HG03575 (cell line): Measurements from ENCODE around the gene NUDT22.

Source experiments
- ATAC-seq: cut with Tn5 transposase; IDR thresholded peaks from one replicate; pipeline ENCODE4 v1.9.1; 2021; ENCODE audit not compliant: unreplicated experiment, insufficient number of reproducible peaks, low FRiP score; ENCODE audit errors: extremely low read depth

Gene NUDT22

GRCh38 chr11:64224151-64224890, 1.8 kb upstream of the NUDT22 start:
- ATAC-seq = no peak

GRCh38 chr11:64224891-64225607, 1.0 kb upstream of the NUDT22 start:
- ATAC-seq = no peak

DNA sequence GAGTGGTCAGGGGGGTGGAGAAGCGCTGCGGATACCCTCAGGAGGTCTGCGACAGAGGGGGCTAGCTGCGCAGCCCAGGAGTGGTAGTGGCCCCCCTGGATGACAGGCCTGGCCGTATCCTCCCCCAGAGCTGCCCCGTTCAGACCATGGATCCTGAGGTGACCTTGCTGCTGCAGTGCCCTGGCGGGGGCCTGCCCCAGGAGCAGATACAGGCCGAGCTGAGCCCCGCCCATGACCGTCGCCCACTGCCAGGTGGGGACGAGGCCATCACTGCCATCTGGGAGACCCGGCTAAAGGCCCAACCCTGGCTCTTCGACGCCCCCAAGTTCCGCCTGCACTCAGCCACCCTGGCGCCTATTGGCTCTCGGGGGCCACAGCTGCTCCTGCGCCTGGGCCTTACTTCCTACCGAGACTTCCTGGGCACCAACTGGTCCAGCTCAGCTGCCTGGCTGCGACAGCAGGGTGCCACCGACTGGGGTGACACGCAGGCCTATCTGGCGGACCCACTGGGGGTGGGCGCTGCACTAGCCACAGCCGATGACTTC, 505 bp downstream of the NUDT22 start:
- ATAC-seq = no peak

DNA sequence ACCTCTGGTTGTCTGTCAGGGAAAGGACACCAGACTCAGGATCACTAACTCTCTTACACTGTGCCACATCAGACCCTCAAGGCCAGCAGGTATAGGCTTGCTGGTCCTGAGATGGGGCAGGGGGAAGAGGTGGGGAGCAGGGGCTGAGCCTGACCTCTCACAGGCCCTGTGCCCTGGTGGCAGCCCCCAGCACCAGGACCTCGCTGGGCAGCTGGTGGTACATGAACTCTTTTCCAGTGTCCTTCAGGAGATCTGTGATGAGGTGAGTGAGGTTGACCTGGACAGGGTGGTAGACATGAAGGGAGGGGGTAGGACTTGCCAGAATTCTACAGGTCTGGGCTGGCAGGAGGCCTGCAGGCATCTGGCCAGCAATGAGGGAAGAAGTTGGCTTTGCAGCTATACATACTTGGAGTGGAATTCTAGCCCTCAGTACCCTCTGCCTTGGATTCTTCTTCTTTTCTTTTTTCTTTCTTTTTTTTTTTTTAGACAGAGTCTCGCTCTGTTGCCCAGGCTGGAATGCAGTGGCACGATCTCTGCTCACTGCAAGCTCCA, 1.4 kb downstream of the NUDT22 start:
- ATAC-seq = no peak

GRCh38 chr11:64229090-64229743, 3.1 kb downstream of the NUDT22 start:
- ATAC-seq = no peak

DNA sequence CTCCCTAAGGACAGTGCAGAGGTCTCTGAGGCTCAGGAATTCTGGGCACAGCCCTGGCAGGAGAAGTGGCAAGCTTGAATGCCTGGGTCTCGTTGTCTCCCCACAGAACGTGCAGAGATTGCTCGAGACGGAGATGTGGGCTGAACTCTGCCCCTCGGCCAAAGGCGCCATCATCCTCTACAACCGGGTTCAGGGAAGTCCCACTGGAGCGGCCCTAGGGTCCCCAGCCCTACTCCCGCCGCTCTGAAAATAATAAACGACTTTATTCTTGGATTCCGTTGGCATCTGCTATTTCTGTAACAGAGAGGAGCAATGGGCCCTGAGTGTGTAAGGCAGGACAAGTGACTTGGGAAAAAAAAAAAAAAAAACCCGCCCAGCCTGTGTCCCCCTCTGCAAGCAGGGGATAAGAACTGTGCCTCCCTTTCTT, 3.7 kb downstream of the NUDT22 start:
- no peak for ATAC-seq

DNA sequence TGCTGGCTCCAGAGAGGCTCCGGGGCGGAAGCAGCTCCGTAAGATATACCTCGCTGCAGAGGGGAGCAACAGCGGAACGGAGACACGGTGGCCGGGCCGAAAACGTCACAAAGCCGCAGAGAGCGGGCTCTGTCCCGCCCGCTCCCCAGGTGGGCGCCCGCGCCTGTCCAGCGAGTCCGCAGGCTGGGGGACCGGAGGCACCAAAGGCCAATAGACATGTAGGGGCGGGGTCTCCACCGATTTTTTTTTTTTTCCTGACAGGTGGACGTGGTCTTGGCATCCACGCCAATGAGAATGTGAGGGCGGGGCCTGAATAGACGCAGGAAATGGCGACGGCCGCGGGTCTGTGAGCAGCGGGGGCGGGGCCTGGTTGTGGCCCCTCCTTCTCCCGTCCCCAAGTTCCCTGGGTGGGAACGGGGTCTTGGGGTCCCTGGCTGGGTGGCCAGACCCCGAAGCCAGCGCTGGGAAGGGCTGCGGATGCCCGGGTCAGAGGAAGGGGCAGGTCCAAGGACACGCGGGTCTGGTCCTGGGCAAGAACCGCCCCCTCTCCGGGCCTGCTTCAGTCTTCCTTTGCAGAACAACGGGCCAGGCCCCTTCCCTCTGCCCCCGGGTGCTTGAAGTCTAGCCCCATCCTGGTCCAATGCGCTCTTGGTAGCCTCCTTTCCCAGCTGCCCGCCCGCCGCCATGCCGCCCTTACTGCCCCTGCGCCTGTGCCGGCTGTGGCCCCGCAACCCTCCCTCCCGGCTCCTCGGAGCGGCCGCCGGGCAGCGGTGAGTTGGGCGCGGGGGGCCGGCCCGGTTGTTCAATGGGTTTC, 4.3 kb downstream of the NUDT22 start, which contains the start of gene DNAJC4:
DNAJC4 (plus strand) TSS at position 378 of the 814 bp plus-strand sequence; CDS start at position 685, 307 bp downstream.
- ATAC-seq = no peak

- no peak for ATAC-seq
These were observed 4.9 kb downstream of the NUDT22 start for GRCh38 chr11:64230985-64231365.

- no peak for ATAC-seq
These were observed 5.5 kb downstream of the NUDT22 start for GRCh38 chr11:64231546-64231945.

- no peak for ATAC-seq
These were observed 6.3 kb downstream of the NUDT22 start for GRCh38 chr11:64232182-64232966.

- no peak for ATAC-seq
These were observed 6.9 kb downstream of the NUDT22 start for GRCh38 chr11:64232967-64233315.

- no peak for ATAC-seq
These were observed 8.0 kb downstream of the NUDT22 start, which contains the start of gene VEGFB for GRCh38 chr11:64233913-64234586. Gene VEGFB, plus strand, starts transcription at chr11:64234584. Its CDS starts 250 bp downstream, at chr11:64234834.

DNA sequence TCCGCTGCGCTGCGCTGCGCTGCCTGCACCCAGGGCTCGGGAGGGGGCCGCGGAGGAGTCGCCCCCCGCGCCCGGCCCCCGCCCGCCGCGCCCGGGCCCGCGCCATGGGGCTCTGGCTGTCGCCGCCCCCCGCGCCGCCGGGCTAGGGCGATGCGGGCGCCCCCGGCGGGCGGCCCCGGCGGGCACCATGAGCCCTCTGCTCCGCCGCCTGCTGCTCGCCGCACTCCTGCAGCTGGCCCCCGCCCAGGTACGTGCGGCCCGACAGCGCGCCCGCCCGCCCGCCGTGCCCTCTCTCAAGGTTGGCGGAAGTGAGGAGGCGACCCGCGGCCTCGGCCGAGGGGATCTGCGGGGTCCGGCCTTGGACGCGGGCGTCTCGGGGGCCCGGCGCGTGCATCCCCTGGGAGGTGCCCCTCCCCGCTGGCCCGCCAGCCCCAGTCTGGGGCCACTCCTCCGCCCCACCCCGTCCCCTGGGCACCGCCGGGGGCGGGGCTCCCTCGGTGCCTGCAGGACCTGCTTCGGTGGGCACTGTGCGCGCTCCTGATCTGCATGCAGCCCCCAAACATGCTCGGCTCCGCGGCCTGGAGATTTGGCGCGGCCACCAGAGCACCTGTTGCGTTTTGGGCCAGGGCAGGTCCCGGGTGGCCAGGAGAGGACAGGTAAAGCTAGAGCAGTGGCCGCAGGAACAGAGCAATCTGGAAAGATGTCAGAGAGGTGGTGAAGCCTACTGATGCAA, 8.7 kb downstream of the NUDT22 start:
- ATAC-seq = no peak

DNA sequence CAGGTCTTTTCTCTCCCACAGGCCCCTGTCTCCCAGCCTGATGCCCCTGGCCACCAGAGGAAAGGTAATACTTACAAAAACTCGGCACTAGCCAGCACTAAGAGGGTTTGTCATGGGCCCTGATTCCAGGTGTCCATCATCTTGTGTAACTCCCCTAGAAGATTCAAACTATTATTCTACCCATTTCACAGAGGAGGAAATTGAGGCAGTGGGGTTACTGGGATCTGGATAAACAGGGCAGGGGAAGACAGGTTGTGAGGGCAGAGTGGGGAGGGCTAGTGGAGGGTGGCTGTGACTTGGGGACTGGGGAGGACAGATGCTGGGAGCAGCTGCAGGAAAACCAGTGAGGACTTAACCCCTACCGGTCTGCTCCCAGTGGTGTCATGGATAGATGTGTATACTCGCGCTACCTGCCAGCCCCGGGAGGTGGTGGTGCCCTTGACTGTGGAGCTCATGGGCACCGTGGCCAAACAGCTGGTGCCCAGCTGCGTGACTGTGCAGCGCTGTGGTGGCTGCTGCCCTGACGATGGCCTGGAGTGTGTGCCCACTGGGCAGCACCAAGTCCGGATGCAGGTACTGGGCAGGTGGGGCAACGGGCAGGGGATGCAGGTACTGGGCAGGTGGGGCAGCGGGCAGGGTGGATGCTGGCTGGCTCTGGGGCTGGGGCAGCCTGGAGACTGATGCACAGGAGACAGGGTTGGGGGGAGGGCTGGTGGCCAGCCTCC, 9.5 kb downstream of the NUDT22 start:
- ATAC-seq = no peak

DNA sequence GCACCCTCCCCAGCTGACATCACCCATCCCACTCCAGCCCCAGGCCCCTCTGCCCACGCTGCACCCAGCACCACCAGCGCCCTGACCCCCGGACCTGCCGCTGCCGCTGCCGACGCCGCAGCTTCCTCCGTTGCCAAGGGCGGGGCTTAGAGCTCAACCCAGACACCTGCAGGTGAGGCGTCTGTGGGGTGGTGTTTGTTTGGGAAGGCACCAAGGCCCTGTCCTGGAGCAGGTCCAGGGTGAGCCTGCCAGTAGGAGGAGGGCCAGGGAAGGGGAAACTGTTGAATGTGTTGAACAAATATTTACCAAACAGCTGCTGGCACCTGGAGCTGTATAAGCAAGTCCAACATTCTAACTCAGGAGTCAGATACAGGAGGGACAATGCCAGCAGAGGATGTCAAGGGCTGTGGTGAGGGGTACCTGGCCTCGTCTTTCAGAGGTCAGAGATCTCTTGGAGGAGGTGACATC, 11.4 kb downstream of the NUDT22 start:
- no peak for ATAC-seq

DNA sequence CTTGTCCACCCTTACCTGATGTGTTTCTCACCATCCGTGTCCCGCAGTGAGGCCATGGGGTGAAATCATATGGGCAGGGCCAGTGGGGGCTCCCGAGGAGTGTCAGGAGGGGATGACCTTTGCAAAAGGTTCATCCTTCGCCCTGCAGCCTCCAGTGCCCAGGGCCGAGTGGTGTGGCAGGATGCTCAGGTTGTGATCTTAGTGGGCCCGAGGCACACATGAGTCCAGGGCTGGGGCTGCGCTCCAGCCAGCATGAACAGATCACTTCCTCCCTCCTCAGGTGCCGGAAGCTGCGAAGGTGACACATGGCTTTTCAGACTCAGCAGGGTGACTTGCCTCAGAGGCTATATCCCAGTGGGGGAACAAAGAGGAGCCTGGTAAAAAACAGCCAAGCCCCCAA, 12.0 kb downstream of the NUDT22 start:
- ATAC-seq = no peak
